HepG2 (cell line): Measurements from ENCODE around the gene HTR6. TPM values are rescaled to one million over a fixed set of nuclear protein-coding genes. Genes with fewer than 3 reads are reported as not detected.

ENCODE experiments used
- ATAC-seq: fragments of 200-7000 bp; cut with Tn5 transposase; 3 replicates; pipeline ENCODE4 v1.9.1; 2020; ENCODE audit warnings: mild to moderate bottlenecking, moderate library complexity
- BruUV-seq: library from RNA; stranded (reverse); fragments of 400-500 nt; replicated peaks from 2 replicates; lab custom pipeline; 2021; lab: Mats Ljungman, UMichigan
- CTCF ChIA-PET: fragments of 300-600 bp; formaldehyde crosslinking; extraction: SDS; loops from one replicate; lab custom pipeline; 2021; ENCODE audit warnings: low total read pairs, inconsistent platforms, low intra/inter-chr PET ratio; lab: Yijun Ruan, JAX
- POLR2A ChIA-PET: fragments of 350-600 bp; sonication (Branson Sonifier 250); formaldehyde crosslinking; loops from one replicate; lab custom pipeline; 2020; ENCODE audit warnings: antibody characterized with exemption, inconsistent platforms; lab: Yijun Ruan, JAX
- DNase-seq: peaks from one replicate; pipeline ENCODE4 v3.0.0-alpha.2; 2015; ENCODE audit warnings: low spot score
- FAIRE-seq: peaks from 3 replicates; lab custom pipeline; 2011; peaks lifted over from hg19 to GRCh38; lab: Jason Lieb, UNC
- H2AFZ ChIP-seq: one replicate; pipeline ENCODE4 v1.6.1; 2011; ENCODE audit warnings: low read length, inconsistent platforms
- H3K27ac ChIP-seq: fragments of 300-600 bp; 3 replicates; pipeline ENCODE4 v1.8.0; 2011; ENCODE audit warnings: mixed run types, mild to moderate bottlenecking, mixed read lengths, low read length, inconsistent platforms; ENCODE audit not compliant: insufficient read depth; ENCODE audit errors: extremely low read length
- H3K27me3 ChIP-seq, 2 experiments: fragments of 200-600 bp in 1 of 2; 2 replicates in 1 of 2; 3 replicates in 1 of 2; pipeline versions ENCODE4 v1.6.0 to v1.8.0; 2011; ENCODE audit warnings: low read length in 2 of 2, mild to moderate bottlenecking in 2 of 2, moderate library complexity in 2 of 2, inconsistent platforms in 1 of 2; ENCODE audit not compliant: insufficient read depth in 2 of 2, control insufficient read depth in 1 of 2
- H3K36me3 ChIP-seq, 2 experiments: fragments of 200-600 bp in 1 of 2; replicated peaks in 1 of 2; 2 replicates in 1 of 2; 3 replicates in 1 of 2; pipeline versions ENCODE4 v1.5.1 to v1.8.0; 2011; ENCODE audit warnings: low read length in 2 of 2, inconsistent platforms in 1 of 2; ENCODE audit not compliant: insufficient read depth in 2 of 2, control insufficient read depth in 1 of 2
- H3K4me1 ChIP-seq: 2 replicates; pipeline ENCODE4 v1.5.1; 2012; ENCODE audit warnings: low read length, inconsistent platforms; ENCODE audit not compliant: insufficient read depth
- H3K4me2 ChIP-seq: 2 replicates; pipeline ENCODE4 v1.6.0; 2011; ENCODE audit warnings: low read depth, low read length, inconsistent platforms
- H3K4me3 ChIP-seq, 3 experiments: fragments of 200-600 bp in 1 of 3; sonication (generic), shearing (Covaris generic) in 1 of 3; replicated peaks in 1 of 3; 2 replicates each; pipeline ENCODE4 v1.5.1; 2011 to 2016; ENCODE audit warnings: low read length in 3 of 3, inconsistent platforms in 2 of 3, low read depth in 2 of 3, mild to moderate bottlenecking in 2 of 3, control low read depth in 1 of 3, mixed read lengths in 1 of 3; ENCODE audit not compliant: insufficient read depth in 1 of 3
- H3K79me2 ChIP-seq: one replicate; pipeline ENCODE4 v1.6.1; 2011; ENCODE audit warnings: low read length, inconsistent platforms; ENCODE audit not compliant: insufficient read depth
- H3K9ac ChIP-seq: 2 replicates; pipeline ENCODE4 v1.6.0; 2011; ENCODE audit warnings: mild to moderate bottlenecking, low read depth, low read length, inconsistent platforms; ENCODE audit not compliant: insufficient read depth
- H3K9me3 ChIP-seq: 2 replicates; pipeline ENCODE4 v1.5.1; 2012; ENCODE audit warnings: mild to moderate bottlenecking, low read length
- H4K20me1 ChIP-seq: 2 replicates; pipeline ENCODE4 v1.6.0; 2011; ENCODE audit warnings: inconsistent platforms, mild to moderate bottlenecking, low read length, moderate library complexity; ENCODE audit not compliant: insufficient read depth
- ARID4A ChIP-seq: sonication (generic); formaldehyde crosslinking; IDR thresholded peaks from 2 replicates; pipeline ENCODE4 v1.5.0; 2020; ENCODE audit warnings: mild to moderate bottlenecking, missing genetic modification reagents, borderline replicate concordance
- CC2D1A ChIP-seq: sonication (generic); formaldehyde crosslinking; IDR thresholded peaks from 2 replicates; pipeline ENCODE4 v1.8.1; 2023; ENCODE audit warnings: mild to moderate bottlenecking, missing genetic modification reagents
- DNMT3B ChIP-seq: conservative IDR thresholded peaks from 2 replicates; pipeline ENCODE4 v1.6.1; 2016; ENCODE audit warnings: missing biosample characterization, control low read depth
- ETV6 ChIP-seq: sonication (generic); formaldehyde crosslinking; conservative IDR thresholded peaks from 2 replicates; pipeline ENCODE4 v1.4.0; 2020; ENCODE audit warnings: missing genetic modification reagents
- NFIB ChIP-seq: sonication (generic); formaldehyde crosslinking; IDR thresholded peaks from 2 replicates; pipeline ENCODE4 v1.9.0; 2021; ENCODE audit warnings: missing genetic modification reagents, mild to moderate bottlenecking, borderline replicate concordance
- PATZ1 ChIP-seq: sonication (generic); formaldehyde crosslinking; IDR thresholded peaks from 2 replicates; pipeline ENCODE4 v1.4.0; 2020; ENCODE audit warnings: missing genetic modification reagents
- PHF21A ChIP-seq: sonication (generic); formaldehyde crosslinking; IDR thresholded peaks from 2 replicates; pipeline ENCODE4 v1.5.0; 2020; ENCODE audit warnings: mild to moderate bottlenecking, missing genetic modification reagents
- RBAK ChIP-seq: sonication (generic); formaldehyde crosslinking; IDR thresholded peaks from 2 replicates; pipeline ENCODE4 v1.5.1; 2020; ENCODE audit warnings: mild to moderate bottlenecking, missing genetic modification reagents
- RFX1 ChIP-seq: fragments of 450-650 bp; IDR thresholded peaks from 2 replicates; pipeline ENCODE4 v1.6.1; 2017
- TERF1 ChIP-seq: sonication (generic); formaldehyde crosslinking; IDR thresholded peaks from 2 replicates; pipeline ENCODE4 v1.8.0; 2022; ENCODE audit warnings: mild to moderate bottlenecking, missing genetic modification reagents, moderate library complexity
- XBP1 ChIP-seq: sonication (generic); formaldehyde crosslinking; IDR thresholded peaks from 2 replicates; pipeline ENCODE4 v1.5.0; 2020; ENCODE audit warnings: missing genetic modification reagents
- XRCC5 ChIP-seq: fragments of 200-400 bp; formaldehyde crosslinking; optimal IDR thresholded peaks from 2 replicates; pipeline ENCODE3; 2017; ENCODE audit warnings: mild to moderate bottlenecking, low read length
- ZNF24 ChIP-seq: fragments of 450-650 bp; IDR thresholded peaks from 2 replicates; pipeline ENCODE4 v1.6.1; 2017; ENCODE audit warnings: antibody characterized with exemption, mild to moderate bottlenecking
- ZNF253 ChIP-seq: sonication (generic); formaldehyde crosslinking; IDR thresholded peaks from 2 replicates; pipeline ENCODE4 v1.8.0; 2022; ENCODE audit warnings: mild to moderate bottlenecking, missing genetic modification reagents, borderline replicate concordance
- ZNF343 ChIP-seq: sonication (generic); formaldehyde crosslinking; IDR thresholded peaks from 2 replicates; pipeline ENCODE4 v1.4.0; 2020; ENCODE audit warnings: mild to moderate bottlenecking, missing genetic modification reagents
- ZNF367 ChIP-seq: sonication (generic); formaldehyde crosslinking; IDR thresholded peaks from 2 replicates; pipeline ENCODE4 v1.4.0; 2020; ENCODE audit warnings: missing genetic modification reagents, borderline replicate concordance
- ZNF549 ChIP-seq: sonication (generic); formaldehyde crosslinking; IDR thresholded peaks from 2 replicates; pipeline ENCODE4 v1.5.0; 2020; ENCODE audit warnings: missing genetic modification reagents
- ZNF550 ChIP-seq: sonication (generic); formaldehyde crosslinking; IDR thresholded peaks from 2 replicates; pipeline ENCODE4 v1.4.0; 2020; ENCODE audit warnings: mild to moderate bottlenecking, missing genetic modification reagents, borderline replicate concordance
- WGBS: methylation state at CpG from one replicate; pipeline ENCODE4 v1.1.6; 2017; ENCODE audit warnings: low lambda C conversion rate; 5-methylcytosine and 5-hydroxymethylcytosine counted together
- in situ Hi-C: cut with HindIII; loops from 2 replicates; pipeline ENCODE4 v1.10.0; 2017; ENCODE audit warnings: low pct_unique_long_range_greater_than_20kb; ENCODE audit not compliant: extremely low pct_ligation_motif_present
- intact Hi-C: fragments of 100-400 bp; cut with micrococcal nuclease; formaldehyde crosslinking; loops from one replicate; pipeline ENCODE4 v1.10.0; 2022; ENCODE audit not compliant: unreplicated experiment
- polyA plus RNA-seq, 8 experiments: library from polyadenylated mRNA; depleted of rRNA in 3 of 8; stranded (reverse) in 7 of 8; unstranded in 1 of 8; fragments of >200 nt; fragmentation: Illumina TruSeq in 4 of 8; extraction: Trizol in 4 of 8; gene quantifications; 2 replicates each; pipeline versions ENCODE4 v1.2.1 to v1.2.3, GENCODE V29; 2011 to 2016; ENCODE audit warnings: low read depth in 4 of 8, missing spikeins in 1 of 8, mixed read lengths in 1 of 8; ENCODE audit not compliant: insufficient read depth in 1 of 8
- total RNA-seq, 5 experiments: library from RNA; depleted of rRNA; stranded (reverse); fragments of >200 nt; fragmentation: Illumina TruSeq; extraction: Trizol; gene quantifications; 2 replicates each; pipeline ENCODE4 v1.2.3, GENCODE V29; 2016; ENCODE audit warnings: low read depth in 1 of 5

Gene HTR6
- total and polyA plus RNA-seq, 2 of the 13 experiments (the other 11 are each of a cell fraction or from before 2014, with no cell fraction given): 0.04 TPM; not detected in 1

- CTCF ChIA-PET: no interaction called here
- Histone ChIP-seq H3K27me3 (peaks cover 7 to 60% of the 10 kb centered on the region in 2 experiments; a peak in 4 of 5 replicates), H3K4me2 (no peak overlapping the region), H3K9me3 (no peaks in the 10 kb centered on the region)
- FAIRE-seq: no peak
- no TSS peak for BruUV-seq
- TF ChIP-seq RFX1 (no peak), ZNF253 (CRISPR knock-in tag) (no peak), XBP1 (CRISPR knock-in tag) (no peak), ZNF549 (CRISPR knock-in tag) (no peak), RBAK (no peak), ETV6 (CRISPR knock-in tag) (no peak), XRCC5 (no peak), NFIB (CRISPR knock-in tag) (no peak), PHF21A (CRISPR knock-in tag) (no peak), PATZ1 (CRISPR knock-in tag) (no peak), ZNF343 (CRISPR knock-in tag) (no peak), ZNF550 (CRISPR knock-in tag) (no peak), ZNF367 (CRISPR knock-in tag) (no peak), ARID4A (CRISPR knock-in tag) (no peak), DNMT3B (CRISPR knock-in tag) (no peak), TERF1 (no peak), ZNF24 (no peak), CC2D1A (CRISPR knock-in tag) (no peak)
- TF ChIP-seq, all 625 proteins: peak for 0
- H4K20me1 ChIP-seq: 0 out of 2 replicates have a peak, but pooled peaks cover 2% of the 10 kb centered on the region
- intact Hi-C loops: no loop called here
- H3K4me3 ChIP-seq: no peak overlapping the region
- ATAC-seq (no peak), DNase-seq (no peak)
- peaks cover 6% of the 10 kb centered on the region; the same call in 1 of the 2 replicates for H3K4me1 ChIP-seq
- no peak overlapping the region for H2AFZ ChIP-seq
- H3K36me3 ChIP-seq: no peaks in the 10 kb centered on the region
- H3K27ac ChIP-seq: no peak overlapping the region
- no peaks in the 10 kb centered on the region for H3K79me2 ChIP-seq
- POLR2A ChIA-PET: no interaction called here
- H3K9ac ChIP-seq: no peak overlapping the region
- WGBS: 3% methylated on average over 8 of the region's 8 CpGs
- in situ Hi-C loops: no loop called here
Observed at GRCh38 chr1:19668888-19669287, 4.2 kb downstream of the HTR6 start.
